ENCODE measurements around the gene HES7. TPM values are rescaled to one million over a fixed set of nuclear protein-coding genes. Genes with fewer than 3 reads are reported as not detected.

The HES7 gene
- total RNA-seq, 1 donor = not detected

- Histone ChIP-seq H3K36me3 (ENCODE audit: insufficient read depth, low read length) (no peaks in the 10 kb centered on the region), H2AFZ (ENCODE audit: low read length) (peak overlapping the region; percentile 72), H3K27ac (ENCODE audit: low read depth, low read length) (no peak overlapping the region), H3K79me2 (ENCODE audit: insufficient read depth, low read length) (no peaks in the 10 kb centered on the region), H3K27me3 (ENCODE audit: insufficient read depth, low read length) (peaks cover 47% of the 10 kb centered on the region), H3K9me3 (ENCODE audit: low read depth, low read length) (no peaks in the 10 kb centered on the region), H3K4me1 (ENCODE audit: insufficient read depth, low read length) (peaks cover 14% of the 10 kb centered on the region), H4K20me1 (ENCODE audit: insufficient read depth, low read length) (peaks cover 3% of the 10 kb centered on the region), H3K4me2 (ENCODE audit: insufficient read depth, low read length) (peak overlapping the region; percentile 96), H3K4me3 (ENCODE audit: insufficient read depth, low read length) (peak overlapping the region; percentile 73)
- DNase-seq (ENCODE audit: insufficient read length, low spot score, missing footprints) = no peak
- TF ChIP-seq, protein P1, sequence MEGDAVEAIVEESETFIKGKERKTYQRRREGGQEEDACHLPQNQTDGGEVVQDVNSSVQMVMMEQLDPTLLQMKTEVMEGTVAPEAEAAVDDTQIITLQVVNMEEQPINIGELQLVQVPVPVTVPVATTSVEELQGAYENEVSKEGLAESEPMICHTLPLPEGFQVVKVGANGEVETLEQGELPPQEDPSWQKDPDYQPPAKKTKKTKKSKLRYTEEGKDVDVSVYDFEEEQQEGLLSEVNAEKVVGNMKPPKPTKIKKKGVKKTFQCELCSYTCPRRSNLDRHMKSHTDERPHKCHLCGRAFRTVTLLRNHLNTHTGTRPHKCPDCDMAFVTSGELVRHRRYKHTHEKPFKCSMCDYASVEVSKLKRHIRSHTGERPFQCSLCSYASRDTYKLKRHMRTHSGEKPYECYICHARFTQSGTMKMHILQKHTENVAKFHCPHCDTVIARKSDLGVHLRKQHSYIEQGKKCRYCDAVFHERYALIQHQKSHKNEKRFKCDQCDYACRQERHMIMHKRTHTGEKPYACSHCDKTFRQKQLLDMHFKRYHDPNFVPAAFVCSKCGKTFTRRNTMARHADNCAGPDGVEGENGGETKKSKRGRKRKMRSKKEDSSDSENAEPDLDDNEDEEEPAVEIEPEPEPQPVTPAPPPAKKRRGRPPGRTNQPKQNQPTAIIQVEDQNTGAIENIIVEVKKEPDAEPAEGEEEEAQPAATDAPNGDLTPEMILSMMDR (IDR thresholded peaks at IDR 0.05; ENCODE audit: extremely low read depth, low read depth, low read length) = no peak
Measured at GRCh38 chr17:8117367-8117979, 6.4 kb downstream of the HES7 start.

DNA sequence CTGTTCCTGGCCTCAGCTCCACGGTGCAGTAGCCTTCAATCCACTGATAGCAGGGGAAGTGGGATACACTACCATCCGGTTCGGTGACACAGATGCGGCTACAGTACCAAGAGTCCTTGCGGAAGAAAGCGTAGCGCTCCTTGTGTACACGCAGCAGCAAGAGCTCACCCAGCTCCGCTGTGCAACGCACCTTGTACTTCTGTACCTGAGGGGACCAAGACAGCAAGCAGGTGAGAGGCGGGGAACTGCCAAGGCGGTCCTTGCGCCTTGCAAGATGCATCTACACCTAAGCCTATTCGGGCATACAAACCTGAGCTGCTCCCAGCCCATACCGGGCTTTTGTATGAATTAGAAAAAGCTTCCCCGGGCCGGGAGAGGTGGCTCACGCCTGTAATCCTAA lies 7.1 kb downstream of the HES7 start:
- Histone ChIP-seq H3K79me2 (ENCODE audit: insufficient read depth, low read length) (no peaks in the 10 kb centered on the region), H3K36me3 (ENCODE audit: insufficient read depth, low read length) (no peaks in the 10 kb centered on the region), H3K4me1 (ENCODE audit: insufficient read depth, low read length) (peaks cover 14% of the 10 kb centered on the region), H3K4me2 (ENCODE audit: insufficient read depth, low read length) (no peak overlapping the region), H4K20me1 (ENCODE audit: insufficient read depth, low read length) (peaks cover 3% of the 10 kb centered on the region), H3K27ac (ENCODE audit: low read depth, low read length) (no peak overlapping the region), H3K4me3 (ENCODE audit: insufficient read depth, low read length) (no peak overlapping the region), H2AFZ (ENCODE audit: low read length) (no peak overlapping the region), H3K27me3 (ENCODE audit: insufficient read depth, low read length) (peaks cover 52% of the 10 kb centered on the region), H3K9me3 (ENCODE audit: low read depth, low read length) (no peaks in the 10 kb centered on the region)
- TF ChIP-seq, protein P1 (IDR thresholded peaks at IDR 0.05; ENCODE audit: extremely low read depth, low read depth, low read length) = no peak
- DNase-seq (ENCODE audit: insufficient read length, low spot score, missing footprints) = no peak

DNA sequence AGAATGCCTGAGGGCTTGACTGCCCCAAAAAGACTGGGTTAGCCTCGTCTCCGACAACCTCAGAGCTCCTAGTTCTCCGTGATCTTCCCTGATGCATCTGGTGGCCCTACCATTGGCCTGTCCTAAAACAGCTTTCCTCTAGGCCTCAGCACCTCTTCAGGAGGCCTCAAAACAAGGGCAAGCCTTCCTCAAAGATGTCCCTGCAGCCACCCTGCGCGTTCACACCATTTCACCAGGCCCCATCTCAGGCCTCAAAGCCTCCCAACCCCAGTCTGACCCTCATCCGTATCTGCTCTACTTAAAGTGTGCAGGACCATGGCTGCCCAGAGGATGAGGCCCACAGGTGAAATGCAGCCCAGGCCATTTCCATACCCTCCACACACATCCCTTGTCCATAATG lies 13.0 kb downstream of the HES7 start:
- Histone ChIP-seq H3K4me1 (ENCODE audit: insufficient read depth, low read length) (no peaks in the 10 kb centered on the region), H2AFZ (ENCODE audit: low read length) (no peak overlapping the region), H3K4me2 (ENCODE audit: insufficient read depth, low read length) (no peak overlapping the region), H3K27ac (ENCODE audit: low read depth, low read length) (no peak overlapping the region), H3K27me3 (ENCODE audit: insufficient read depth, low read length) (peaks cover 45% of the 10 kb centered on the region), H3K4me3 (ENCODE audit: insufficient read depth, low read length) (no peak overlapping the region), H3K36me3 (ENCODE audit: insufficient read depth, low read length) (no peaks in the 10 kb centered on the region), H3K9me3 (ENCODE audit: low read depth, low read length) (no peaks in the 10 kb centered on the region), H3K79me2 (ENCODE audit: insufficient read depth, low read length) (no peaks in the 10 kb centered on the region), H4K20me1 (ENCODE audit: insufficient read depth, low read length) (no peaks in the 10 kb centered on the region)
- TF ChIP-seq, protein P1 (IDR thresholded peaks at IDR 0.05; ENCODE audit: extremely low read depth, low read depth, low read length) = no peak
- no peak for DNase-seq (ENCODE audit: insufficient read length, low spot score, missing footprints)

DNA sequence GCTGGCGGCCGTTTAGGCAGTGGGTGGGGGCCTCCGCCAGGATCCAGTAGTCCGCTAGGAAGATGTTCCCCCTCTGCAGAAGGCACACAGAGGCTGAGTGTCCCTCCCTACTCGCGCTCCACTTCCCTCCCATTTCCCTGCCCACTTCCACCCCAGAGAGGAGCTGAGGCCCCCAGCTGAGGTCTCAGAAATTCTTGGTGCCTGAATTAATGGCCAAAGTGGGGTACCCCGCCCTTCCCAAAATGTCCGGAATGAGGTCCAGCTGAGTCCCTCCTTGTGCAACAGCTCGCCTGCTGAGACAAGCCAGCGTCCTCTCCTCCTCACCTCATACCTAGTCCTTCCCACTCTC lies 13.5 kb downstream of the HES7 start:
- Histone ChIP-seq H3K27me3 (ENCODE audit: insufficient read depth, low read length) (peaks cover 40% of the 10 kb centered on the region), H3K27ac (ENCODE audit: low read depth, low read length) (no peak overlapping the region)

More for the DNA sequence above, 13.5 kb downstream of the HES7 start:
- TF ChIP-seq, protein P1 (IDR thresholded peaks at IDR 0.05; ENCODE audit: extremely low read depth, low read depth, low read length) = no peak
- Histone ChIP-seq H3K36me3 (ENCODE audit: insufficient read depth, low read length) (no peaks in the 10 kb centered on the region), H2AFZ (ENCODE audit: low read length) (no peak overlapping the region), H4K20me1 (ENCODE audit: insufficient read depth, low read length) (no peaks in the 10 kb centered on the region), H3K4me1 (ENCODE audit: insufficient read depth, low read length) (no peaks in the 10 kb centered on the region), H3K4me3 (ENCODE audit: insufficient read depth, low read length) (no peak overlapping the region), H3K4me2 (ENCODE audit: insufficient read depth, low read length) (peak overlapping the region; percentile 41), H3K79me2 (ENCODE audit: insufficient read depth, low read length) (no peaks in the 10 kb centered on the region), H3K9me3 (ENCODE audit: low read depth, low read length) (no peaks in the 10 kb centered on the region)
- DNase-seq (ENCODE audit: insufficient read length, low spot score, missing footprints) = no peak
